GM19035 (cell line): Measurements from ENCODE around the gene TCF20.

Experiments used
- ATAC-seq: cut with Tn5 transposase; IDR thresholded peaks from one replicate; pipeline ENCODE4 v1.9.1; 2021; ENCODE audit not compliant: unreplicated experiment

The TCF20 gene

GRCh38 chr22:42300259-42301076 is 30.0 kb upstream of the TCF20 start:
- ATAC-seq, result no peak

- ATAC-seq, result no peak
Observed at GRCh38 chr22:42299586-42300258, 29.3 kb upstream of the TCF20 start.

- ATAC-seq, result no peak
Observed at GRCh38 chr22:42298746-42299145, 28.3 kb upstream of the TCF20 start.

- ATAC-seq, result no peak
Observed at GRCh38 chr22:42297778-42298177, 27.3 kb upstream of the TCF20 start.

GRCh38 chr22:42296883-42297282 is 26.4 kb upstream of the TCF20 start:
- no peak for ATAC-seq

- no peak for ATAC-seq
Observed at GRCh38 chr22:42296381-42296853, 26.0 kb upstream of the TCF20 start.

- no peak for ATAC-seq
Observed at GRCh38 chr22:42294034-42294985, 23.9 kb upstream of the TCF20 start.

GRCh38 chr22:42292732-42293520 is 22.5 kb upstream of the TCF20 start:
- no peak for ATAC-seq

- no peak for ATAC-seq
Observed at GRCh38 chr22:42291287-42291686, 20.8 kb upstream of the TCF20 start.

GRCh38 chr22:42289671-42290541 is 19.5 kb upstream of the TCF20 start:
- ATAC-seq, result no peak

GRCh38 chr22:42288791-42289190 is 18.3 kb upstream of the TCF20 start:
- ATAC-seq, result no peak

GRCh38 chr22:42287174-42287890 is 16.9 kb upstream of the TCF20 start:
- ATAC-seq, result no peak

GRCh38 chr22:42286205-42286604 is 15.8 kb upstream of the TCF20 start:
- no peak for ATAC-seq

- ATAC-seq, result no peak
Observed at GRCh38 chr22:42285604-42286003, 15.2 kb upstream of the TCF20 start.

- ATAC-seq, result no peak
Observed at GRCh38 chr22:42284643-42285181, 14.3 kb upstream of the TCF20 start.

GRCh38 chr22:42284202-42284591 is 13.7 kb upstream of the TCF20 start:
- no peak for ATAC-seq

- no peak for ATAC-seq
Observed at GRCh38 chr22:42283278-42284201, 13.1 kb upstream of the TCF20 start.

- ATAC-seq, result no peak
Observed at GRCh38 chr22:42282943-42283277, 12.5 kb upstream of the TCF20 start.
